Prostate gland (tissue), 2 donors: ENCODE results near the gene OR10V1. TPM values are rescaled to one million over a fixed set of nuclear protein-coding genes. Genes with fewer than 3 reads are reported as not detected.

ENCODE experiments used
- DNase-seq: peaks from one replicate; pipeline ENCODE4 v3.0.0-alpha.2; 2019; ENCODE audit warnings: low spot score
- H3K27ac ChIP-seq, 2 donors: fragments of 200-600 bp; sonication (generic); 2 replicates each; pipeline ENCODE4 v1.5.1; 2017 to 2019
- H3K27me3 ChIP-seq: fragments of 200-600 bp; sonication (generic); replicated peaks from 2 replicates; pipeline ENCODE4 v1.5.1; 2019; ENCODE audit not compliant: insufficient read depth
- H3K36me3 ChIP-seq, 2 donors: fragments of 200-600 bp; sonication (generic); 1 replicate in 1 of 2; 2 replicates in 1 of 2; pipeline versions ENCODE4 v1.5.1 to v1.8.1; 2017 to 2019
- H3K4me1 ChIP-seq: fragments of 200-600 bp; sonication (generic); replicated peaks from 2 replicates; pipeline ENCODE4 v1.5.1; 2019
- H3K4me3 ChIP-seq, 2 donors: fragments of 200-600 bp; sonication (generic); 2 replicates each; pipeline ENCODE4 v1.5.1; 2017 to 2019
- H3K9me3 ChIP-seq: fragments of 200-600 bp; sonication (generic); 2 replicates; pipeline ENCODE4 v1.5.1; 2017
- POLR2A ChIP-seq: fragments of 450-650 bp; IDR thresholded peaks from one replicate; pipeline ENCODE4 v1.6.1; 2016; ENCODE audit warnings: antibody characterized with exemption, mild to moderate bottlenecking
- POLR2AphosphoS5 ChIP-seq: sonication (generic); formaldehyde crosslinking; IDR thresholded peaks from one replicate; pipeline ENCODE4 v1.6.1; 2017; ENCODE audit warnings: antibody characterized with exemption
- WGBS: methylation state at CpG from one replicate; pipeline ENCODE4 v1.1.5; 2018; 5-methylcytosine and 5-hydroxymethylcytosine counted together
- intact Hi-C: fragments of 100-400 bp; cut with DNase I; formaldehyde crosslinking; loops from one replicate; pipeline ENCODE4 v1.14.2; 2022
- total RNA-seq, 2 donors: library from RNA; depleted of rRNA; stranded (reverse); fragments of >200 nt; gene quantifications; one replicate each; pipeline ENCODE4 v1.1.0, GENCODE V29; 2016
- TF ChIP-seq, protein P1 (sequence below), 4 experiments: fragments of 200-600 bp in 2 of 4; fragments of 450-650 bp in 2 of 4; sonication (generic) in 2 of 4; IDR thresholded peaks; 1 replicate in 3 of 4; 2 replicates in 1 of 4; pipeline ENCODE4 v1.5.1; 2016 to 2019; ENCODE audit warnings: antibody characterized with exemption in 4 of 4, mild to moderate bottlenecking in 2 of 4, moderate library complexity in 2 of 4

Gene OR10V1
- total RNA-seq, 2 donors from 2014 or later: not detected

DNA sequence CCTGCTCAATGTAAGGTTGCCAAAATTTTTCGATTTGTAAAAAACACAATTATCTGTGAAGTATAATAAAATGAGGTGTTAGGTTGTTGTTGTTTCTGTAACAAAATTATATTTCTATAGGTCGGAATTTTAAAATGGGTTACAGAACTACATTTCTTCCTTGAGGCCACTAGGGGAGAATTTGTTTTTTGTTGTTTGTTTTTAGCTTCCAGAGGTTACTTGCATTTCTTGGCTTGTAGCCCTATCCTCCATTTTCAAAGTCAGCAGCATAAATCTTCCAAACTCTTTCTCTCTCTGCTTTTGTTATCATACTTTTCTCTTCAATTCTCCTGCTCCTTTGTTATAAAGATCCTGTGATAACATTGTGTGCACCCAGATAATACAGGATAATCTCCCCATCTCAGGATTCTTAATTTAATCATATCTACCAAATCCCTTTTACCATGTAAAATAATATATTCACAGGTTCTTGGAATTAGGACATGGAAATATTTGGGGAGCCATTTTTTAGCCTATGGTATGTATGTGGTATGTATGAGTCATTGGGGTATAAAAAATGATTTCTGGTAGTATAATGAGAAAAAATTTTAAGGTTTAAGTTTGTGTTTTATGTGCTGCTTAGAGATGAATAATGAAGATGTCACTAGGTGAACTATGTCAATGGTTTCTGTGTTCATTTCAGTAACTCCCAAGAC, 35.4 kb downstream of the OR10V1 start:
- no peaks in the 10 kb centered on the region for H3K4me1 ChIP-seq
- H3K4me3 ChIP-seq: no peak overlapping the region
- no peak for TF ChIP-seq POLR2AphosphoS5
- TF ChIP-seq POLR2A: no peak
- TF ChIP-seq, protein P1, sequence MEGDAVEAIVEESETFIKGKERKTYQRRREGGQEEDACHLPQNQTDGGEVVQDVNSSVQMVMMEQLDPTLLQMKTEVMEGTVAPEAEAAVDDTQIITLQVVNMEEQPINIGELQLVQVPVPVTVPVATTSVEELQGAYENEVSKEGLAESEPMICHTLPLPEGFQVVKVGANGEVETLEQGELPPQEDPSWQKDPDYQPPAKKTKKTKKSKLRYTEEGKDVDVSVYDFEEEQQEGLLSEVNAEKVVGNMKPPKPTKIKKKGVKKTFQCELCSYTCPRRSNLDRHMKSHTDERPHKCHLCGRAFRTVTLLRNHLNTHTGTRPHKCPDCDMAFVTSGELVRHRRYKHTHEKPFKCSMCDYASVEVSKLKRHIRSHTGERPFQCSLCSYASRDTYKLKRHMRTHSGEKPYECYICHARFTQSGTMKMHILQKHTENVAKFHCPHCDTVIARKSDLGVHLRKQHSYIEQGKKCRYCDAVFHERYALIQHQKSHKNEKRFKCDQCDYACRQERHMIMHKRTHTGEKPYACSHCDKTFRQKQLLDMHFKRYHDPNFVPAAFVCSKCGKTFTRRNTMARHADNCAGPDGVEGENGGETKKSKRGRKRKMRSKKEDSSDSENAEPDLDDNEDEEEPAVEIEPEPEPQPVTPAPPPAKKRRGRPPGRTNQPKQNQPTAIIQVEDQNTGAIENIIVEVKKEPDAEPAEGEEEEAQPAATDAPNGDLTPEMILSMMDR (IDR thresholded peaks at IDR 0.05): no peak
- no peaks in the 10 kb centered on the region for H3K27me3 ChIP-seq
- no peaks in the 10 kb centered on the region for H3K9me3 ChIP-seq
- H3K36me3 ChIP-seq: no peaks in the 10 kb centered on the region
- intact Hi-C loops: no loop called here
- H3K27ac ChIP-seq: no peak overlapping the region
- no peak for DNase-seq
- 91% methylated on average over 2 of the region's 2 CpGs for WGBS

DNA sequence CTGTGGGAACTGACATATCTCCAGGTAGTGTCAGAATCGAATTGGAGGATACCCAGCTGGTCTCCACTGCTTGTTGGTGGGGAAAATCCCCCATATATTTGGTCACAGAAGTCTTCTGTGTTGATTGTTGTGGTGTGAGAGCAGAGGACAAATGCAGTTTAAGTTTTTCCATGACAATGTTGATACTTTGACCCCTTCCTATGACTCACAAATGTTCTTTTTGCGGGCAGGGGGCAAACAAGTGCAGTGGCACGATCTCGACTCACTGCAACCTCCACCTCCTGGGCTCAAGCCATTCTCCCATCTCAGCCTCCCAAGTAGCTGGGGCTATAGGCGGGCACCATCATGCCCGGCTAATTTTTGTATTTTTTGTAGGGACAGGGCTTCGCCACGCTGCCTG, 37.4 kb downstream of the OR10V1 start:
- Histone ChIP-seq H3K9me3 (no peaks in the 10 kb centered on the region), H3K36me3 (no peaks in the 10 kb centered on the region), H3K4me3 (no peak overlapping the region), H3K4me1 (no peaks in the 10 kb centered on the region), H3K27ac (no peak overlapping the region), H3K27me3 (no peaks in the 10 kb centered on the region)
- no peak for DNase-seq
- 94% methylated on average over 8 of the region's 8 CpGs for WGBS
- intact Hi-C loops: no loop called here
- no peak for TF ChIP-seq POLR2A
- TF ChIP-seq, protein P1 (IDR thresholded peaks at IDR 0.05): no peak
- no peak for TF ChIP-seq POLR2AphosphoS5

DNA sequence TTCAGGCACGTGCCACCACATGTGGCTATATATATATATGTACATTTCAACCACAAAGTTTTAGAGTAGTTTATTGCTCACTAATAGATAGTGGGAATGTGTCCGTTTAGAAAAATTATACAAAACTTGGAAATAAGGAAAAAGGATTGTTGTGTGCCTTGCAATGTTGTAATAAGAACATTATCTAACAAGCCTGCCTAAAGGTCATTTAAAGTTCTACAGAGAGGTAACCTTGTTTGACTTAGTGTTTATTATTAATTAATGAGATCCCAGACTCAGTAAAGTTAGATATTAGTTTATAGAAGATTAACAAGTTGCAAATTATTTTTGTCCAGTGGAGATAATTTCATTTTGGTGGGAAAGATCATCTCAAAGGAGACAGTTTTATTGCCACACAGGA, 39.4 kb downstream of the OR10V1 start:
- TF ChIP-seq, protein P1 (IDR thresholded peaks at IDR 0.05): no peak
- TF ChIP-seq POLR2AphosphoS5: no peak
- TF ChIP-seq POLR2A: no peak
- no peak for DNase-seq
- WGBS: 54% methylated on average over 2 of the region's 2 CpGs
- Histone ChIP-seq H3K36me3 (no peaks in the 10 kb centered on the region), H3K4me3 (no peak overlapping the region), H3K4me1 (peaks cover 4% of the 10 kb centered on the region), H3K27ac (no peak overlapping the region), H3K27me3 (no peaks in the 10 kb centered on the region), H3K9me3 (no peaks in the 10 kb centered on the region)
- intact Hi-C loops: no loop called here

DNA sequence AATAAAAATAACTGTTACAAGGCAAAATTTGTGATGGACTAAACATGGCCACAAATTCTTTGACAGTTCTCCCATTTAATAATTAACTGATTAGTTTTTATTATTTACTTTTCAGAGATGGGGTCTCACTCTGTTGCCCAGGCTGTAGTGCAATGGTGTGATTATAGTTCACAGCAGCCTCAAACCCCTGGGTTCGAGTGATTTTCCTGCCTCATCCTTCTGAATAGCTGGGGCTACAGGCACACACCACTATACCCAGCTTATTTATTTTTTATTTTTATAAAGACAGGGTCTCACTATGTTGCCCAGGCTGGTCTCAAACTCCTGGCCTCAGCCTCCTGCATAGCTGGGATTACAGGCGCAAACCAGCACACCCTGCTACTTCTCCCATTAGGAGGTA, 40.4 kb downstream of the OR10V1 start:
- Histone ChIP-seq H3K9me3 (no peaks in the 10 kb centered on the region), H3K27ac (no peak overlapping the region), H3K27me3 (no peaks in the 10 kb centered on the region), H3K4me1 (peaks cover 4% of the 10 kb centered on the region), H3K36me3 (no peaks in the 10 kb centered on the region), H3K4me3 (no peak overlapping the region)
- 93% methylated on average over 2 of the region's 2 CpGs for WGBS
- DNase-seq: no peak
- intact Hi-C loops: no loop called here
- TF ChIP-seq POLR2AphosphoS5 (no peak), POLR2A (no peak)
- TF ChIP-seq, protein P1 (IDR thresholded peaks at IDR 0.05): no peak

DNA sequence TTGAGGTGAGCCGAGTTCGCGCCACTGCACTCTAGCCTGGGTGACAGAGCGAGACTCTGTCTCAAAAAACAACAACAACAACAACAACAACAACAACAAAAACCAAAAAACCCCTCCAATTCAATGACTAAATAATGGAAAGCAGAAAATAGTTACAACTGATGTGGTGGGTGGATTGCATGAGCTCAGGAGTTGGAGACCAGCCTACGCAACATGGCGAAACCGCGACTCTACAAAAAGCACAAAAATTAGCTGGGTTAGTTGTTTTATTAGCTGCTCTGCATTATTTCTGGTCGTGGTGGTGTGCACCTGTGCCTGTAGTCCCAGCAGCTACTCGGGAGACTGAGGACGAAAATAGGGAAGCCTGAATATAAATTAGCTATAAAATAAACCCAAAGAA, 42.2 kb downstream of the OR10V1 start:
- H3K4me3 ChIP-seq: no peak overlapping the region
- intact Hi-C loops: no loop called here
- no peak for DNase-seq
- no peak overlapping the region for H3K27ac ChIP-seq
- TF ChIP-seq, protein P1 (IDR thresholded peaks at IDR 0.05): no peak
- no peak for TF ChIP-seq POLR2AphosphoS5
- no peak for TF ChIP-seq POLR2A
- H3K4me1 ChIP-seq: peaks cover 8% of the 10 kb centered on the region
- 92% methylated on average over 11 of the region's 11 CpGs for WGBS
- H3K36me3 ChIP-seq: no peaks in the 10 kb centered on the region
- no peaks in the 10 kb centered on the region for H3K27me3 ChIP-seq
- H3K9me3 ChIP-seq: no peaks in the 10 kb centered on the region
